ENCODE results near the gene NAGA.

Gene NAGA

GRCh38 chr22:42041784-42042183 lies 28.8 kb downstream of the NAGA start:
- no peak for DNase-seq (ENCODE audit: low read depth, low spot score)
- in situ Hi-C loops (cut with HindIII; ENCODE audit: low sequenced_read_pairs) = no loop called here
- no peak for TF ChIP-seq CTCF (IDR thresholded peaks at IDR 0.05; ENCODE audit: low read depth, low read length)
- H3K4me3 ChIP-seq (ENCODE audit: low read depth, low read length) = no peak overlapping the region

- TF ChIP-seq CTCF (IDR thresholded peaks at IDR 0.05; ENCODE audit: low read depth, low read length) = no peak
- no peak for DNase-seq (ENCODE audit: low read depth, low spot score)
- no peak overlapping the region for H3K4me3 ChIP-seq (ENCODE audit: low read depth, low read length)
- in situ Hi-C loops (cut with HindIII; ENCODE audit: low sequenced_read_pairs) = no loop called here
Measured at GRCh38 chr22:42039271-42039670, 31.3 kb downstream of the NAGA start.

- no peak for TF ChIP-seq CTCF (IDR thresholded peaks at IDR 0.05; ENCODE audit: low read depth, low read length)
- no peak overlapping the region for H3K4me3 ChIP-seq (ENCODE audit: low read depth, low read length)
- DNase-seq (ENCODE audit: low read depth, low spot score) = no peak
- in situ Hi-C loops (cut with HindIII; ENCODE audit: low sequenced_read_pairs) = no loop called here
Measured at GRCh38 chr22:42035256-42035655, 35.4 kb downstream of the NAGA start.

GRCh38 chr22:42033263-42034181 lies 37.1 kb downstream of the NAGA start:
- no peak overlapping the region for H3K4me3 ChIP-seq (ENCODE audit: low read depth, low read length)
- TF ChIP-seq CTCF (IDR thresholded peaks at IDR 0.05; ENCODE audit: low read depth, low read length) = no peak
- in situ Hi-C loops (cut with HindIII; ENCODE audit: low sequenced_read_pairs) = no loop called here
- DNase-seq (ENCODE audit: low read depth, low spot score) = no peak

GRCh38 chr22:42026705-42027104 lies 43.9 kb downstream of the NAGA start:
- no peak for TF ChIP-seq CTCF (IDR thresholded peaks at IDR 0.05; ENCODE audit: low read depth, low read length)
- in situ Hi-C loops (cut with HindIII; ENCODE audit: low sequenced_read_pairs) = no loop called here
- no peak for DNase-seq (ENCODE audit: low read depth, low spot score)
- no peak overlapping the region for H3K4me3 ChIP-seq (ENCODE audit: low read depth, low read length)

- TF ChIP-seq CTCF (IDR thresholded peaks at IDR 0.05; ENCODE audit: low read depth, low read length) = no peak
Measured at GRCh38 chr22:42025421-42025820, 45.2 kb downstream of the NAGA start.

More at GRCh38 chr22:42025421-42025820, 45.2 kb downstream of the NAGA start:
- H3K4me3 ChIP-seq (ENCODE audit: low read depth, low read length) = no peak overlapping the region
- no peak for DNase-seq (ENCODE audit: low read depth, low spot score)
- in situ Hi-C loops (cut with HindIII; ENCODE audit: low sequenced_read_pairs) = no loop called here
